GM12891 (cell line): ENCODE results near the gene USP34.

ENCODE experiments used
- PAX5 ChIP-seq: IDR thresholded peaks from 2 replicates; pipeline ENCODE4 v1.6.1; 2011; ENCODE audit warnings: low read length, moderate library complexity, mild to moderate bottlenecking; ENCODE audit not compliant: insufficient read depth, severe bottlenecking
- POLR2A ChIP-seq: IDR thresholded peaks from 2 replicates; pipeline ENCODE4 v1.6.1; 2011; ENCODE audit warnings: low read depth, low read length, control low read depth
- POLR2AphosphoS5 ChIP-seq: IDR thresholded peaks from 2 replicates; pipeline ENCODE4 v1.6.1; 2011; ENCODE audit warnings: low read depth, low read length, control low read depth
- POU2F2 ChIP-seq: IDR thresholded peaks from 2 replicates; pipeline ENCODE4 v1.6.1; 2011; ENCODE audit warnings: low read depth, mild to moderate bottlenecking, control low read depth, low read length, moderate library complexity
- SPI1 ChIP-seq: IDR thresholded peaks from 2 replicates; pipeline ENCODE4 v1.6.1; 2011; ENCODE audit warnings: low read depth, low read length, control low read depth
- TAF1 ChIP-seq: IDR thresholded peaks from 2 replicates; pipeline ENCODE4 v1.6.1; 2011; ENCODE audit warnings: low read depth, low read length, control low read depth

- TF ChIP-seq POLR2A (no peak), POLR2AphosphoS5 (no peak), TAF1 (no peak), POU2F2 (no peak), SPI1 (no peak), PAX5 (no peak)
Observed at GRCh38 chr2:61356958-61357350, 113.9 kb downstream of the USP34 start.
